Measurements from ENCODE around the gene USH2A.

The USH2A gene

GRCh38 chr1:215767761-215768160 is 655.5 kb downstream of the USH2A start:
- no peak for DNase-seq

- DNase-seq = no peak
Observed at GRCh38 chr1:215766521-215766920, 656.7 kb downstream of the USH2A start.

GRCh38 chr1:215765833-215766232 is 657.4 kb downstream of the USH2A start:
- no peak for DNase-seq

GRCh38 chr1:215761446-215761845 is 661.8 kb downstream of the USH2A start:
- DNase-seq = no peak

GRCh38 chr1:215754112-215754511 is 669.1 kb downstream of the USH2A start:
- DNase-seq = no peak

GRCh38 chr1:215749414-215749813 is 673.8 kb downstream of the USH2A start:
- DNase-seq = no peak

- no peak for DNase-seq
Observed at GRCh38 chr1:215748431-215748830, 674.8 kb downstream of the USH2A start.

- no peak for DNase-seq
Observed at GRCh38 chr1:215744419-215744818, 678.8 kb downstream of the USH2A start.

GRCh38 chr1:215739025-215739424 is 684.2 kb downstream of the USH2A start:
- DNase-seq = no peak

GRCh38 chr1:215731699-215732098 is 691.5 kb downstream of the USH2A start:
- no peak for DNase-seq

GRCh38 chr1:215730600-215730999 is 692.6 kb downstream of the USH2A start:
- DNase-seq = no peak

GRCh38 chr1:215728169-215728568 is 695.1 kb downstream of the USH2A start:
- no peak for DNase-seq

GRCh38 chr1:215720126-215720525 is 703.1 kb downstream of the USH2A start:
- DNase-seq = no peak

GRCh38 chr1:215719552-215719951 is 703.7 kb downstream of the USH2A start:
- DNase-seq = no peak

GRCh38 chr1:215718575-215719287 is 704.5 kb downstream of the USH2A start:
- no peak for DNase-seq

- no peak for DNase-seq
Observed at GRCh38 chr1:215717677-215718426, 705.4 kb downstream of the USH2A start.

- no peak for DNase-seq
Observed at GRCh38 chr1:215710899-215711225, 712.4 kb downstream of the USH2A start.

- DNase-seq = no peak
Observed at GRCh38 chr1:215710036-215710898, 713.0 kb downstream of the USH2A start.

- peak; percentile 1 for DNase-seq
Observed at GRCh38 chr1:215704089-215704860, 719.0 kb downstream of the USH2A start.

- DNase-seq = no peak
Observed at GRCh38 chr1:215682232-215682631, 741.0 kb downstream of the USH2A start.

- DNase-seq = no peak
Observed at GRCh38 chr1:215681041-215681440, 742.2 kb downstream of the USH2A start.

GRCh38 chr1:215679231-215679630 is 744.0 kb downstream of the USH2A start:
- DNase-seq = no peak

- DNase-seq = no peak
Observed at GRCh38 chr1:215677112-215677511, 746.1 kb downstream of the USH2A start.

Measured in NK-92 treated with Interleukin-12 subunit alpha and Interleukin-12 subunit beta, amount 100 ng/mL, for 24 hours (cell line).